Endodermal cell (in vitro differentiated cells): Measurements from ENCODE around the gene ADAM19. TPM values are rescaled to one million over a fixed set of nuclear protein-coding genes. Genes with fewer than 3 reads are reported as not detected.

Experiments
- DNase-seq: peaks from one replicate; pipeline ENCODE4 v3.0.0-alpha.2; 2017
- H3K27ac ChIP-seq: 2 replicates; pipeline ENCODE4 v1.5.1; 2013; ENCODE audit warnings: mild to moderate bottlenecking, low read depth, low read length, moderate library complexity
- H3K27me3 ChIP-seq: 2 replicates; pipeline ENCODE4 v1.6.1; 2013; ENCODE audit warnings: mild to moderate bottlenecking, low read length, moderate library complexity; ENCODE audit not compliant: insufficient read depth, control insufficient read depth, poor library complexity, severe bottlenecking
- H3K36me3 ChIP-seq: 2 replicates; pipeline ENCODE4 v1.7.0; 2013; ENCODE audit warnings: mild to moderate bottlenecking, low read length, moderate library complexity; ENCODE audit not compliant: control insufficient read depth, insufficient read depth
- H3K4me1 ChIP-seq: one replicate; pipeline ENCODE4 v1.7.0; 2013; ENCODE audit warnings: low read length; ENCODE audit not compliant: control insufficient read depth, insufficient read depth
- H3K4me3 ChIP-seq: 2 replicates; pipeline ENCODE4 v1.5.1; 2013; ENCODE audit warnings: mild to moderate bottlenecking, low read length, moderate library complexity
- H3K9ac ChIP-seq: 2 replicates; pipeline ENCODE4 v1.6.1; 2013; ENCODE audit warnings: mild to moderate bottlenecking, low read length, moderate library complexity; ENCODE audit not compliant: poor library complexity, severe bottlenecking; ENCODE audit errors: extremely low read depth
- H3K9me3 ChIP-seq: 2 replicates; pipeline ENCODE4 v1.6.1; 2013; ENCODE audit warnings: mild to moderate bottlenecking, low read length, moderate library complexity; ENCODE audit not compliant: control insufficient read depth
- H3K27ac Mint-ChIP-seq: 2 replicates; pipeline ENCODE4 v1.8.0; 2020; ENCODE audit warnings: mixed read lengths
- H3K27me3 Mint-ChIP-seq: 2 replicates; pipeline ENCODE4 v1.8.0; 2021; ENCODE audit warnings: mild to moderate bottlenecking, mixed read lengths; ENCODE audit not compliant: insufficient read depth
- H3K36me3 Mint-ChIP-seq: 2 replicates; pipeline ENCODE4 v1.8.0; 2020; ENCODE audit warnings: low read depth, mixed read lengths
- H3K4me1 Mint-ChIP-seq: 2 replicates; pipeline ENCODE4 v1.8.0; 2020; ENCODE audit warnings: mixed read lengths
- H3K4me3 Mint-ChIP-seq: 2 replicates; pipeline ENCODE4 v1.8.0; 2020; ENCODE audit warnings: mild to moderate bottlenecking, moderate library complexity, mixed read lengths
- H3K9me3 Mint-ChIP-seq: 2 replicates; pipeline ENCODE4 v1.8.0; 2020; ENCODE audit warnings: mild to moderate bottlenecking, mixed read lengths
- CTCF ChIP-seq: fragments of 200-600 bp; sonication (generic); conservative IDR thresholded peaks from 2 replicates; pipeline ENCODE4 v1.5.0; 2021; ENCODE audit warnings: antibody characterized with exemption, mild to moderate bottlenecking
- WGBS, 2 experiments: methylation state at CpG; one replicate each; pipeline versions ENCODE4 v1.1.5 to v1.1.7; 2013; ENCODE audit warnings: missing lambda C conversion rate in 2 of 2, mixed read lengths in 1 of 2; ENCODE audit not compliant: insufficient coverage in 1 of 2, insufficient read length in 1 of 2; 5-methylcytosine and 5-hydroxymethylcytosine counted together
- total RNA-seq, 2 donors: library from RNA; stranded (reverse); fragmentation: NEBNext Ultra II Directional in 1 of 2; extraction: Animal tissue kit (Norgen Biotek cat#: 25700) in 1 of 2; gene quantifications; 2 replicates in 1 of 2; 3 replicates in 1 of 2; pipeline ENCODE4 v1.2.1, GENCODE V29; 2021

Gene ADAM19
- total RNA-seq, 2 donors from 2014 or later, result 96.1 to 119 TPM

GRCh38 chr5:157552650-157553049 lies 22.9 kb downstream of the ADAM19 start:
- Histone ChIP-seq H3K4me1 (peaks cover 21% of the 10 kb centered on the region), H3K9me3 (no peaks in the 10 kb centered on the region), H3K27me3 (no peaks in the 10 kb centered on the region), H3K27ac (no peak overlapping the region), H3K36me3 (peaks cover 86% of the 10 kb centered on the region), H3K9ac (no peak overlapping the region), H3K4me3 (no peak overlapping the region)
- Mint-ChIP-seq H3K4me3 (no peak overlapping the region), H3K36me3 (peaks cover 52% of the 10 kb centered on the region), H3K27ac (no peak overlapping the region), H3K9me3 (no peaks in the 10 kb centered on the region), H3K27me3 (no peaks in the 10 kb centered on the region), H3K4me1 (peaks cover 47% of the 10 kb centered on the region)
- WGBS, 2 experiments, result 100% methylated on average over 1 of the region's 1 CpG
- no peak for TF ChIP-seq CTCF
- no peak for DNase-seq

GRCh38 chr5:157550663-157551062 lies 24.9 kb downstream of the ADAM19 start:
- Histone ChIP-seq H3K4me1 (peaks cover 34% of the 10 kb centered on the region), H3K36me3 (peaks cover 84% of the 10 kb centered on the region), H3K27ac (no peak overlapping the region), H3K27me3 (no peaks in the 10 kb centered on the region), H3K4me3 (peak overlapping the region; percentile 53), H3K9ac (no peak overlapping the region), H3K9me3 (no peaks in the 10 kb centered on the region)
- TF ChIP-seq CTCF, result no peak
- Mint-ChIP-seq H3K4me3 (no peak overlapping the region), H3K9me3 (no peaks in the 10 kb centered on the region), H3K27me3 (no peaks in the 10 kb centered on the region), H3K4me1 (peaks cover 60% of the 10 kb centered on the region), H3K36me3 (peaks cover 44% of the 10 kb centered on the region), H3K27ac (no peak overlapping the region)
- no peak for DNase-seq
- WGBS, 2 experiments, result 90 to 100% methylated on average over 2 to 4 of the region's 4 CpGs

GRCh38 chr5:157549954-157550549 lies 25.5 kb downstream of the ADAM19 start:
- no peak for TF ChIP-seq CTCF
- 93 to 100% methylated on average over 4 to 5 of the region's 5 CpGs for WGBS, 2 experiments
- H3K4me1 Mint-ChIP-seq, result peaks cover 59% of the 10 kb centered on the region
- no peak overlapping the region for H3K4me3 Mint-ChIP-seq
- Histone ChIP-seq H3K36me3 (peaks cover 84% of the 10 kb centered on the region), H3K4me1 (peaks cover 36% of the 10 kb centered on the region), H3K4me3 (peak overlapping the region; percentile 53), H3K27ac (no peak overlapping the region), H3K9me3 (no peaks in the 10 kb centered on the region), H3K9ac (peak overlapping the region; percentile 14), H3K27me3 (no peaks in the 10 kb centered on the region)
- peaks cover 43% of the 10 kb centered on the region for H3K36me3 Mint-ChIP-seq
- DNase-seq, result no peak
- no peak overlapping the region for H3K27ac Mint-ChIP-seq
- H3K27me3 Mint-ChIP-seq, result no peaks in the 10 kb centered on the region
- H3K9me3 Mint-ChIP-seq, result no peaks in the 10 kb centered on the region
